K562 (cell line): ENCODE data around the gene TREH. TPM values are rescaled to one million over a fixed set of nuclear protein-coding genes. Genes with fewer than 3 reads are reported as not detected.

Experiments used
- BCL6 ChIP-seq: fragments of 250-450 bp; sonication (Bioruptor Pico); IDR thresholded peaks from 2 replicates; pipeline ENCODE4 v1.4.0; 2020
- ELF1 ChIP-seq: fragments of 200-800 bp; sonication (Bioruptor generic); IDR thresholded peaks from 2 replicates; pipeline ENCODE4 v1.6.1; 2016; ENCODE audit warnings: missing genetic modification characterization, missing compliant biosample characterization
- GABPA ChIP-seq: fragments of 200-800 bp; sonication (Bioruptor generic); conservative IDR thresholded peaks from 2 replicates; pipeline ENCODE4 v1.6.1; 2016; ENCODE audit warnings: low read depth, missing genetic modification characterization, missing compliant biosample characterization
- SETDB1 ChIP-seq: IDR thresholded peaks from one replicate; pipeline ENCODE4 v1.6.1; 2012; ENCODE audit warnings: low read length, control low read depth, inconsistent platforms
- SLC30A9 ChIP-seq: fragments of 250-450 bp; sonication (Bioruptor Pico); IDR thresholded peaks from 2 replicates; pipeline ENCODE4 v1.8.0; 2022; ENCODE audit warnings: mild to moderate bottlenecking, moderate library complexity
- ZNF507 ChIP-seq: conservative IDR thresholded peaks from 2 replicates; pipeline ENCODE4 v1.6.1; 2017; ENCODE audit warnings: missing genetic modification characterization, missing compliant biosample characterization
- ZNF57 ChIP-seq: fragments of 450-650 bp; formaldehyde crosslinking; IDR thresholded peaks from 2 replicates; pipeline ENCODE4 v1.4.0; 2020; ENCODE audit warnings: mild to moderate bottlenecking, moderate library complexity
- ZNF644 ChIP-seq: fragments of 200-800 bp; sonication (Bioruptor generic); IDR thresholded peaks from 2 replicates; pipeline ENCODE4 v1.6.1; 2016; ENCODE audit warnings: low read depth, missing genetic modification characterization, missing compliant biosample characterization
- polyA plus RNA-seq, 8 experiments: library from polyadenylated mRNA; depleted of rRNA in 4 of 8; stranded (reverse) in 5 of 8; unstranded in 3 of 8; fragments of >200 nt; fragmentation: Nextera tagmentation in 2 of 8; fragmentation: Illumina TruSeq in 1 of 8; extraction: Ambion mirVana in 2 of 8; extraction: Trizol in 1 of 8; gene quantifications; 2 replicates each; pipeline versions ENCODE4 v1.2.1 to v1.2.3, GENCODE V29; 2011 to 2014; ENCODE audit warnings: inconsistent platforms in 1 of 8, missing spikeins in 1 of 8
- total RNA-seq, 7 experiments: library from RNA; depleted of rRNA in 6 of 7; stranded (reverse); fragments of >200 nt in 6 of 7; fragmentation: Illumina TruSeq in 2 of 7; extraction: Trizol in 2 of 7; gene quantifications; 2 replicates each; pipeline versions ENCODE4 v1.2.1 to v1.2.3, GENCODE V29; 2011 to 2021; ENCODE audit warnings: low replicate concordance in 1 of 7
- TF ChIP-seq, protein P1 (sequence below): fragments of 450-650 bp; IDR thresholded peaks from 2 replicates; pipeline ENCODE4 v1.6.1; 2016; ENCODE audit warnings: low read depth
- TF ChIP-seq, protein P2 (sequence below): sonication (generic); formaldehyde crosslinking; IDR thresholded peaks from 2 replicates; pipeline ENCODE4 v1.8.0; 2022; ENCODE audit warnings: missing genetic modification reagents, mild to moderate bottlenecking, moderate library complexity, borderline replicate concordance
- TF ChIP-seq, protein P3 (sequence below): sonication (generic); formaldehyde crosslinking; IDR thresholded peaks from 2 replicates; pipeline ENCODE4 v1.8.0; 2022; ENCODE audit warnings: mild to moderate bottlenecking, missing genetic modification reagents
- TF ChIP-seq, protein P4 (sequence below): sonication (generic); formaldehyde crosslinking; IDR thresholded peaks from 2 replicates; pipeline ENCODE4 v1.8.0; 2022; ENCODE audit warnings: mild to moderate bottlenecking, missing genetic modification reagents, borderline replicate concordance
- TF ChIP-seq, protein P5 (sequence below): sonication (generic); formaldehyde crosslinking; IDR thresholded peaks from 2 replicates; pipeline ENCODE4 v1.8.1; 2023; ENCODE audit warnings: mild to moderate bottlenecking, missing genetic modification reagents

The TREH gene
- total and polyA plus RNA-seq, 9 of the 15 experiments (the other 6 are each of a cell fraction or from before 2014, with no cell fraction given) = 0.09 to 0.20 (median 0.11) TPM; not detected in 6

DNA sequence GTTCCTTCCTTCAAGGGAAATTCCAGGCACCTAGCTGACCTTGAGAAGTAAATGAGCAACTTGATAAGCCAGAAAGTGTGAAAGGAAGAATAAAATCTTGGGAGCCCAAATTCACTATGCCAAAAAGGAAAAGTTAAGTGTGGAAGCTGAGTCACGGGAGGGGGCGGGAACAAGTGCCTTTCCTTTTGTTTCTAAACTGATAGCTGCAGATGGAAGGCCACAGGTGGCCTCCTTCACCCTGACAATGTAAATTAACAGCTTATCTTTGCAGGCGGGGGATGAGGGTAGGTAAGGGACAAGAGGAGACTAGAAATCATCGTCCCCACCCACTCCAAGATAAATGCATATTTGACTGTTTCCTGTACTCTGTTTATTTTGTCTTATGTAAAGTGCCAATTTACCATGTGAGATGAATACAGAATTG is 36.4 kb upstream of the TREH start (continued):
- TF ChIP-seq, protein P1, sequence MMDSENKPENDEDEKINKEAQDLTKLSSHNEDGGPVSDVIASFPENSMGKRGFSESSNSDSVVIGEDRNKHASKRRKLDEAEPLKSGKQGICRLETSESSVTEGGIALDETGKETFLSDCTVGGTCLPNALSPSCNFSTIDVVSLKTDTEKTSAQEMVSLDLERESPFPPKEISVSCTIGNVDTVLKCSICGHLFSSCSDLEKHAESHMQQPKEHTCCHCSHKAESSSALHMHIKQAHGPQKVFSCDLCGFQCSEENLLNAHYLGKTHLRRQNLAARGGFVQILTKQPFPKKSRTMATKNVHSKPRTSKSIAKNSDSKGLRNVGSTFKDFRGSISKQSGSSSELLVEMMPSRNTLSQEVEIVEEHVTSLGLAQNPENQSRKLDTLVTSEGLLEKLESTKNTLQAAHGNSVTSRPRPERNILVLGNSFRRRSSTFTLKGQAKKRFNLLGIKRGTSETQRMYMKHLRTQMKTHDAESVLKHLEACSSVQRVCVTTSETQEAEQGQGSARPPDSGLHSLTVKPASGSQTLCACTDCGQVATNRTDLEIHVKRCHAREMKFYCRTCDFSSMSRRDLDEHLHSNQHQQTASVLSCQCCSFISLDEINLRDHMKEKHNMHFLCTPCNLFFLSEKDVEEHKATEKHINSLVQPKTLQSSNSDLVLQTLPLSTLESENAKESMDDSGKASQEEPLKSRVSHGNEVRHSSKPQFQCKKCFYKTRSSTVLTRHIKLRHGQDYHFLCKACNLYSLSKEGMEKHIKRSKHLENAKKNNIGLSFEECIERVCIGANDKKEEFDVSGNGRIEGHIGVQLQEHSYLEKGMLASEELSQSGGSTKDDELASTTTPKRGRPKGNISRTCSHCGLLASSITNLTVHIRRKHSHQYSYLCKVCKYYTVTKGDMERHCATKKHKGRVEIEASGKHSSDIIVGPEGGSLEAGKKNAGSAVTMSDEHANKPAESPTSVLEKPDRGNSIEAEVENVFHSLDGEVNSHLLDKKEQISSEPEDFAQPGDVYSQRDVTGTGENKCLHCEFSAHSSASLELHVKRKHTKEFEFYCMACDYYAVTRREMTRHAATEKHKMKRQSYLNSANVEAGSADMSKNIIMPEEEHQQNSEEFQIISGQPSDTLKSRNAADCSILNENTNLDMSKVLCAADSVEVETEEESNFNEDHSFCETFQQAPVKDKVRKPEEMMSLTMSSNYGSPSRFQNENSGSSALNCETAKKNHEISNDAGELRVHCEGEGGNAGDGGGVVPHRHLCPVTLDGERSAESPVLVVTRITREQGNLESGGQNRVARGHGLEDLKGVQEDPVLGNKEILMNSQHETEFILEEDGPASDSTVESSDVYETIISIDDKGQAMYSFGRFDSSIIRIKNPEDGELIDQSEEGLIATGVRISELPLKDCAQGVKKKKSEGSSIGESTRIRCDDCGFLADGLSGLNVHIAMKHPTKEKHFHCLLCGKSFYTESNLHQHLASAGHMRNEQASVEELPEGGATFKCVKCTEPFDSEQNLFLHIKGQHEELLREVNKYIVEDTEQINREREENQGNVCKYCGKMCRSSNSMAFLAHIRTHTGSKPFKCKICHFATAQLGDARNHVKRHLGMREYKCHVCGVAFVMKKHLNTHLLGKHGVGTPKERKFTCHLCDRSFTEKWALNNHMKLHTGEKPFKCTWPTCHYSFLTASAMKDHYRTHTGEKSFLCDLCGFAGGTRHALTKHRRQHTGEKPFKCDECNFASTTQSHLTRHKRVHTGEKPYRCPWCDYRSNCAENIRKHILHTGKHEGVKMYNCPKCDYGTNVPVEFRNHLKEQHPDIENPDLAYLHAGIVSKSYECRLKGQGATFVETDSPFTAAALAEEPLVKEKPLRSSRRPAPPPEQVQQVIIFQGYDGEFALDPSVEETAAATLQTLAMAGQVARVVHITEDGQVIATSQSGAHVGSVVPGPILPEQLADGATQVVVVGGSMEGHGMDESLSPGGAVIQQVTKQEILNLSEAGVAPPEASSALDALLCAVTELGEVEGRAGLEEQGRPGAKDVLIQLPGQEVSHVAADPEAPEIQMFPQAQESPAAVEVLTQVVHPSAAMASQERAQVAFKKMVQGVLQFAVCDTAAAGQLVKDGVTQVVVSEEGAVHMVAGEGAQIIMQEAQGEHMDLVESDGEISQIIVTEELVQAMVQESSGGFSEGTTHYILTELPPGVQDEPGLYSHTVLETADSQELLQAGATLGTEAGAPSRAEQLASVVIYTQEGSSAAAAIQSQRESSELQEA = no peak
- no peak for TF ChIP-seq ZNF57 (CRISPR knock-in tag)
- no peak for TF ChIP-seq ZNF644
- TF ChIP-seq SLC30A9 (CRISPR knock-in tag) = no peak
- TF ChIP-seq, protein P2, sequence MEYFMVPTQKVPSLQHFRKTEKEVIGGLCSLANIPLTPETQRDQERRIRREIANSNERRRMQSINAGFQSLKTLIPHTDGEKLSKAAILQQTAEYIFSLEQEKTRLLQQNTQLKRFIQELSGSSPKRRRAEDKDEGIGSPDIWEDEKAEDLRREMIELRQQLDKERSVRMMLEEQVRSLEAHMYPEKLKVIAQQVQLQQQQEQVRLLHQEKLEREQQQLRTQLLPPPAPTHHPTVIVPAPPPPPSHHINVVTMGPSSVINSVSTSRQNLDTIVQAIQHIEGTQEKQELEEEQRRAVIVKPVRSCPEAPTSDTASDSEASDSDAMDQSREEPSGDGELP = no peak
- TF ChIP-seq, protein P3, sequence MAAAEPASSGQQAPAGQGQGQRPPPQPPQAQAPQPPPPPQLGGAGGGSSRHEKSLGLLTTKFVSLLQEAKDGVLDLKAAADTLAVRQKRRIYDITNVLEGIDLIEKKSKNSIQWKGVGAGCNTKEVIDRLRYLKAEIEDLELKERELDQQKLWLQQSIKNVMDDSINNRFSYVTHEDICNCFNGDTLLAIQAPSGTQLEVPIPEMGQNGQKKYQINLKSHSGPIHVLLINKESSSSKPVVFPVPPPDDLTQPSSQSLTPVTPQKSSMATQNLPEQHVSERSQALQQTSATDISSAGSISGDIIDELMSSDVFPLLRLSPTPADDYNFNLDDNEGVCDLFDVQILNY (CRISPR knock-in tag) = no peak
- TF ChIP-seq, protein P4, sequence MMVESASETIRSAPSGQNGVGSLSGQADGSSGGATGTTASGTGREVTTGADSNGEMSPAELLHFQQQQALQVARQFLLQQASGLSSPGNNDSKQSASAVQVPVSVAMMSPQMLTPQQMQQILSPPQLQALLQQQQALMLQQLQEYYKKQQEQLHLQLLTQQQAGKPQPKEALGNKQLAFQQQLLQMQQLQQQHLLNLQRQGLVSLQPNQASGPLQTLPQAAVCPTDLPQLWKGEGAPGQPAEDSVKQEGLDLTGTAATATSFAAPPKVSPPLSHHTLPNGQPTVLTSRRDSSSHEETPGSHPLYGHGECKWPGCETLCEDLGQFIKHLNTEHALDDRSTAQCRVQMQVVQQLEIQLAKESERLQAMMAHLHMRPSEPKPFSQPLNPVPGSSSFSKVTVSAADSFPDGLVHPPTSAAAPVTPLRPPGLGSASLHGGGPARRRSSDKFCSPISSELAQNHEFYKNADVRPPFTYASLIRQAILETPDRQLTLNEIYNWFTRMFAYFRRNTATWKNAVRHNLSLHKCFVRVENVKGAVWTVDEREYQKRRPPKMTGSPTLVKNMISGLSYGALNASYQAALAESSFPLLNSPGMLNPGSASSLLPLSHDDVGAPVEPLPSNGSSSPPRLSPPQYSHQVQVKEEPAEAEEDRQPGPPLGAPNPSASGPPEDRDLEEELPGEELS (CRISPR knock-in tag) = no peak
- TF ChIP-seq BCL6 = no peak
- no peak for TF ChIP-seq GABPA (tag)
- no peak for TF ChIP-seq SETDB1
- TF ChIP-seq ZNF507 (tag) = no peak
- TF ChIP-seq, protein P5, sequence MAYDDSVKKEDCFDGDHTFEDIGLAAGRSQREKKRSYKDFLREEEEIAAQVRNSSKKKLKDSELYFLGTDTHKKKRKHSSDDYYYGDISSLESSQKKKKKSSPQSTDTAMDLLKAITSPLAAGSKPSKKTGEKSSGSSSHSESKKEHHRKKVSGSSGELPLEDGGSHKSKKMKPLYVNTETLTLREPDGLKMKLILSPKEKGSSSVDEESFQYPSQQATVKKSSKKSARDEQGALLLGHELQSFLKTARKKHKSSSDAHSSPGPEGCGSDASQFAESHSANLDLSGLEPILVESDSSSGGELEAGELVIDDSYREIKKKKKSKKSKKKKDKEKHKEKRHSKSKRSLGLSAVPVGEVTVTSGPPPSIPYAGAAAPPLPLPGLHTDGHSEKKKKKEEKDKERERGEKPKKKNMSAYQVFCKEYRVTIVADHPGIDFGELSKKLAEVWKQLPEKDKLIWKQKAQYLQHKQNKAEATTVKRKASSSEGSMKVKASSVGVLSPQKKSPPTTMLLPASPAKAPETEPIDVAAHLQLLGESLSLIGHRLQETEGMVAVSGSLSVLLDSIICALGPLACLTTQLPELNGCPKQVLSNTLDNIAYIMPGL (CRISPR knock-in tag) = no peak
- TF ChIP-seq ELF1 (tag) = no peak
